ENCODE measurements around the gene PDGFRB.

PDGFRB gene

DNA sequence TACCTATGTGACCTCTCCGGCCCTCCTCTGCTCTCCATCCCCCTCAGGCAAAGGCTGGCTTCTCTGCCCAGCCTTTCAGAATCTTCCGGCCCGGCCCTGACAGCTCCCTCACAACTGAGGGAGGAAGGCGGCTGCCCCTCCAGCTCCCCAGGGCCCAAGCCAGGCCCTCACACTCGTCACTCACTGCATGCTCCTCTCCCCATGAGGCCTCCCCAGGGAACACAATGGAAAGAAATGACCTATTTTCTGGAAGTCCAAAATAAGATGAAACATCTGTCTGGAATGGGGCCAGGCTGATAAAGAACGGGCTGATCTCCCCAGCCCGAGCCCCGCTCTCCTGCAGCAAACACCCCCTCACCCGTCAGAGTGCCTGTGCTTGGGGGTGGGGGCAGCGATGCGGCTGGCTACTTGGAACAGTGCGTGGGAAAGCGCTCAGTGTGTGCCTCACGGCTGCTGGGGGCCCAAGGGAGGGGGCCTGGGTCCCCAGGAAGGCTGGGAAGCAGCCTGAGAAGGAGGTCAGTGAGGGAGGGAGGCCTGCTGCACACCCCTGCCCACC lies 11.3 kb downstream of the PDGFRB start:
- TF ChIP-seq, protein P1, sequence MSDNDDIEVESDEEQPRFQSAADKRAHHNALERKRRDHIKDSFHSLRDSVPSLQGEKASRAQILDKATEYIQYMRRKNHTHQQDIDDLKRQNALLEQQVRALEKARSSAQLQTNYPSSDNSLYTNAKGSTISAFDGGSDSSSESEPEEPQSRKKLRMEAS (IDR thresholded peaks at IDR 0.05), result no peak
- TF ChIP-seq YY1 (IDR thresholded peaks at IDR 0.05; ENCODE audit: low read depth), result no peak
- no peak for TF ChIP-seq EP300 (IDR thresholded peaks at IDR 0.05; ENCODE audit: borderline replicate concordance)
- no peak for TF ChIP-seq CREB1 (IDR thresholded peaks at IDR 0.05; ENCODE audit: low read depth)
- no peak for TF ChIP-seq TAF1 (IDR thresholded peaks at IDR 0.05; ENCODE audit: low read depth)
- TF ChIP-seq, protein P2, sequence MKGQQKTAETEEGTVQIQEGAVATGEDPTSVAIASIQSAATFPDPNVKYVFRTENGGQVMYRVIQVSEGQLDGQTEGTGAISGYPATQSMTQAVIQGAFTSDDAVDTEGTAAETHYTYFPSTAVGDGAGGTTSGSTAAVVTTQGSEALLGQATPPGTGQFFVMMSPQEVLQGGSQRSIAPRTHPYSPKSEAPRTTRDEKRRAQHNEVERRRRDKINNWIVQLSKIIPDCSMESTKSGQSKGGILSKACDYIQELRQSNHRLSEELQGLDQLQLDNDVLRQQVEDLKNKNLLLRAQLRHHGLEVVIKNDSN (IDR thresholded peaks at IDR 0.05), result no peak
- TF ChIP-seq RAD21 (IDR thresholded peaks at IDR 0.05; ENCODE audit: low read depth), result no peak
- TF ChIP-seq TCF12 (IDR thresholded peaks at IDR 0.05; ENCODE audit: low read depth), result no peak
- TF ChIP-seq, protein P3, sequence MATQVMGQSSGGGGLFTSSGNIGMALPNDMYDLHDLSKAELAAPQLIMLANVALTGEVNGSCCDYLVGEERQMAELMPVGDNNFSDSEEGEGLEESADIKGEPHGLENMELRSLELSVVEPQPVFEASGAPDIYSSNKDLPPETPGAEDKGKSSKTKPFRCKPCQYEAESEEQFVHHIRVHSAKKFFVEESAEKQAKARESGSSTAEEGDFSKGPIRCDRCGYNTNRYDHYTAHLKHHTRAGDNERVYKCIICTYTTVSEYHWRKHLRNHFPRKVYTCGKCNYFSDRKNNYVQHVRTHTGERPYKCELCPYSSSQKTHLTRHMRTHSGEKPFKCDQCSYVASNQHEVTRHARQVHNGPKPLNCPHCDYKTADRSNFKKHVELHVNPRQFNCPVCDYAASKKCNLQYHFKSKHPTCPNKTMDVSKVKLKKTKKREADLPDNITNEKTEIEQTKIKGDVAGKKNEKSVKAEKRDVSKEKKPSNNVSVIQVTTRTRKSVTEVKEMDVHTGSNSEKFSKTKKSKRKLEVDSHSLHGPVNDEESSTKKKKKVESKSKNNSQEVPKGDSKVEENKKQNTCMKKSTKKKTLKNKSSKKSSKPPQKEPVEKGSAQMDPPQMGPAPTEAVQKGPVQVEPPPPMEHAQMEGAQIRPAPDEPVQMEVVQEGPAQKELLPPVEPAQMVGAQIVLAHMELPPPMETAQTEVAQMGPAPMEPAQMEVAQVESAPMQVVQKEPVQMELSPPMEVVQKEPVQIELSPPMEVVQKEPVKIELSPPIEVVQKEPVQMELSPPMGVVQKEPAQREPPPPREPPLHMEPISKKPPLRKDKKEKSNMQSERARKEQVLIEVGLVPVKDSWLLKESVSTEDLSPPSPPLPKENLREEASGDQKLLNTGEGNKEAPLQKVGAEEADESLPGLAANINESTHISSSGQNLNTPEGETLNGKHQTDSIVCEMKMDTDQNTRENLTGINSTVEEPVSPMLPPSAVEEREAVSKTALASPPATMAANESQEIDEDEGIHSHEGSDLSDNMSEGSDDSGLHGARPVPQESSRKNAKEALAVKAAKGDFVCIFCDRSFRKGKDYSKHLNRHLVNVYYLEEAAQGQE (IDR thresholded peaks at IDR 0.05; ENCODE audit: low read depth), result no peak

DNA sequence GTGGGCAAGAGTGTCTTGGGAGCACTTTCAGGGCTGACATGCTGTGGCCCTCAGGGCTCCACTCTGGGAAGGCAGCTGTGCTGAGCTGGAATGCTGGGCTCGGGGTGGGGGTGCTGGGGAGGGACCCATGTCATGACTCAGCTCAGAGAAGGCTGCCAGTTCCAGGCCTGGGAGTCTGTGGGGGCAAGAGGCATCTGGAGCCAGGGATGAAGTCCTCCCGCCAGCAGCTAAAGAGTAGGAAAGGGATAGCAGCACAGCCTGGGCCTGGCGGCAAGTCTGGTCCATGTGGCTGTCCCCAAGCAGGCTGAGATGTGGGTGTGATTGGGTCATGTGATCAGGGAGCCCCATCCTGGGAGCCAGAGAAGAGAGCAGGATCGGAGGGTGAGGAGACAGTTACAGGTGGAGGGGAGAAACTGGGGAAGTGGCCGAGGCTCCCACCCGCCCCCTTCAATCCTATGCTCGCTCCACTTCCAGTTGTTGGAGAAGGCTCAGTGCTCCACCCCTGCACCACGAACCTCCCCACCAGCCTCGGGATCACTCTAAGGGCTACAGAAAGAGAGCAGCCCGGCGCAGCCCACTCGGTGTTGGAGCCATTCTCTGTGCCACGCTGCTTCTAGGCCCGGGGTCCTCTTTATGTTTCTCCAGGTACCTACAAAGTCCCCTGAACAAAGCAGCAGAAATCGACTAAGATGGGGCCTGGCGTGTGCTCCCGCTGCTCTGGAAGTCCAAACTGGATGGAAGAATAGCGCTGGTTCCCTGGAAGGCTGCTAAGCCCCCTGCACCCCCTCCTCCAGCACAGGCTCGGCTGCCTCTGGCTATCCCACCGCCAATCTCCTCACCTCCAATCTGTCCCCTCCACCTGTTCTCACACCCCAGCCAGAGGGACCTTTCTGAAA lies 12.0 kb downstream of the PDGFRB start:
- TF ChIP-seq CREB1 (IDR thresholded peaks at IDR 0.05; ENCODE audit: low read depth), result no peak

DNA sequence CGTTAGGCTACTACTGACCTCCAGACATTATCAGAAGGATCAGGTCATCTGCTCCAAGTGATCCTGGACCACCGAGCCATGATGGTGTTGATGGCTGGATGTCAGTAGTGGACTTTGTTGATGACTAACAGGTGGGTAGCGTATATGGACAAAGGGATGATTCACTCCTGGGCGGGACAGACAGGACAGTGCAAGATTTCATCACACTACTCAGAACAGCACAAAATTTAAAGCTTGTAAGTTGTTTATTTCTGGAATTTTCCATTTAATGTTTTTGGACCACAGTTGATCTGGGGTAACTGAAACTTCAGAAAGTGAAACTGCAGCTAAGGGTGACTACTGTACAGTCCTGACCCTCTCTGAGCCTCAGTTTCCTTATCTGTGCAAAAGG lies 12.7 kb downstream of the PDGFRB start:
- no peak for TF ChIP-seq YY1 (IDR thresholded peaks at IDR 0.05; ENCODE audit: low read depth)
- TF ChIP-seq RAD21 (IDR thresholded peaks at IDR 0.05; ENCODE audit: low read depth), result no peak
- no peak for TF ChIP-seq EGR1 (IDR thresholded peaks at IDR 0.05)
- no peak for TF ChIP-seq ZBTB7A (IDR thresholded peaks at IDR 0.05; ENCODE audit: low read depth)
- TF ChIP-seq, protein P2 (IDR thresholded peaks at IDR 0.05), result no peak
- TF ChIP-seq NFIC (IDR thresholded peaks at IDR 0.05), result no peak
- TF ChIP-seq, protein P3 (IDR thresholded peaks at IDR 0.05; ENCODE audit: low read depth), result no peak
- TF ChIP-seq CEBPB (IDR thresholded peaks at IDR 0.05), result no peak
- TF ChIP-seq, protein P1 (IDR thresholded peaks at IDR 0.05), result no peak
- no peak for TF ChIP-seq EP300 (IDR thresholded peaks at IDR 0.05; ENCODE audit: borderline replicate concordance)
- TF ChIP-seq TCF12 (IDR thresholded peaks at IDR 0.05; ENCODE audit: low read depth), result no peak

DNA sequence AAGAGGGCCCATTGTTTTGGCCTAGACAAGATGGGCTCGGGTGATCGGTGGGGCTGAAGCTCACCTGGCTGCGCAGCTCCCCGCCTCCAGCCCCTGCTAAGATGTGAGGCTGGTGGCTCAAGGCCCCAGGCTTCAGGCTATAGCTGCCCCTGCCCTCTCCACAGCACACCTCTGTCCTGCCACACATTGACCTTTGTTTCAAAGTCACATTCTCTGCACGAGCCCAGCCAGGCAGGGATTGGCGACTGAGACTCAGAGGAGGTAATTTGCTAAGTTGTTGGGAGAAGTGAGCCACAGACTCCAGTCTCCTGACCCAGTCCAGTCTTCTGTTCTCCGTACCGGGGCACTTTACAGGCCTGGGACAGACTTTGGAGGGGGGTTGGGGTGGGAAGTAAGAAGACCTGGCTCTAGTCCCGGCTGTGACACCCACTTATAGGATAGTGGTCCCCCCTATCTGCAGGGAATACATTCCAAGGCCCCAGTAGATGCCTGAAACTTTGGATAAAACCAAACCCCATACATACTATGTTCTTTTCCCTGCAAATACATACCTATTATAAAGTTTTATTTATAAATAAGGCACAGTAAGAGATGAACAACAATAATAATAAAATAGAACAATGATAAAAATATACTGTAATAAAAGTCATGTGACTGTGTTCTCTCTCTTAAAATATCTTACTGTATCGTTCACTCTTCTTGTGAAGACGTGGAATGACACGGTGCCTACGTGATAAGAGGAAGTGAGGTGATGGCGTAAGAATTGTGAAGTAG lies 13.3 kb downstream of the PDGFRB start:
- TF ChIP-seq CREB1 (IDR thresholded peaks at IDR 0.05; ENCODE audit: low read depth) (no peak), ZBTB7A (IDR thresholded peaks at IDR 0.05; ENCODE audit: low read depth) (no peak), TAF1 (IDR thresholded peaks at IDR 0.05; ENCODE audit: low read depth) (no peak), YY1 (IDR thresholded peaks at IDR 0.05; ENCODE audit: low read depth) (no peak), EGR1 (IDR thresholded peaks at IDR 0.05) (no peak), RAD21 (IDR thresholded peaks at IDR 0.05; ENCODE audit: low read depth) (no peak), CEBPB (IDR thresholded peaks at IDR 0.05) (no peak), NFIC (IDR thresholded peaks at IDR 0.05) (no peak), FOXM1 (IDR thresholded peaks at IDR 0.05; ENCODE audit: borderline replicate concordance, low read depth) (no peak), EP300 (IDR thresholded peaks at IDR 0.05; ENCODE audit: borderline replicate concordance) (no peak), TCF12 (IDR thresholded peaks at IDR 0.05; ENCODE audit: low read depth) (no peak), TEAD4 (IDR thresholded peaks at IDR 0.05) (no peak)
- TF ChIP-seq, protein P3 (IDR thresholded peaks at IDR 0.05; ENCODE audit: low read depth), result no peak
- TF ChIP-seq, protein P1 (IDR thresholded peaks at IDR 0.05), result no peak
- TF ChIP-seq, protein P2 (IDR thresholded peaks at IDR 0.05), result no peak
